T-helper 17 cell (primary cell): ENCODE measurements around the gene UBXN6. TPM values are rescaled to one million over a fixed set of nuclear protein-coding genes. Genes with fewer than 3 reads are reported as not detected.

Source experiments
- ATAC-seq: fragments of 150-1000 bp; cut with Tn5 transposase; 2 replicates; pipeline ENCODE4 v1.10.0; 2021; ENCODE audit warnings: mild to moderate bottlenecking, moderate library complexity
- DNase-seq, 3 donors: peaks; one replicate each; pipeline versions ENCODE4 v3.0.0 to v3.0.0-alpha.2; 2020 to 2021
- H3K9me3 ChIP-seq: one replicate; pipeline ENCODE4 v1.7.0; 2013; ENCODE audit warnings: low read length, mild to moderate bottlenecking; ENCODE audit not compliant: control insufficient read depth, poor library complexity, severe bottlenecking
- H3K27ac Mint-ChIP-seq: one replicate; pipeline ENCODE4 v1.8.0; 2022; ENCODE audit warnings: mild to moderate bottlenecking, moderate library complexity, mixed read lengths
- H3K27me3 Mint-ChIP-seq: one replicate; pipeline ENCODE4 v1.8.0; 2022; ENCODE audit warnings: mixed read lengths
- H3K36me3 Mint-ChIP-seq: one replicate; pipeline ENCODE4 v1.8.0; 2022; ENCODE audit warnings: low read depth, mixed read lengths
- H3K4me1 Mint-ChIP-seq: one replicate; pipeline ENCODE4 v1.8.0; 2022; ENCODE audit warnings: mild to moderate bottlenecking, mixed read lengths
- H3K4me3 Mint-ChIP-seq: one replicate; pipeline ENCODE4 v1.8.0; 2022; ENCODE audit warnings: mild to moderate bottlenecking, moderate library complexity, mixed read lengths
- total RNA-seq, 4 donors: library from RNA in 2 of 4; stranded (reverse) in 2 of 4; gene quantifications; one replicate each; pipeline ENCODE4 v1.2.3 and lab custom pipeline; 2022 to 2026

Gene UBXN6
- total RNA-seq, 2 donors from 2014 or later, result 49.5 to 68.7 TPM

DNA sequence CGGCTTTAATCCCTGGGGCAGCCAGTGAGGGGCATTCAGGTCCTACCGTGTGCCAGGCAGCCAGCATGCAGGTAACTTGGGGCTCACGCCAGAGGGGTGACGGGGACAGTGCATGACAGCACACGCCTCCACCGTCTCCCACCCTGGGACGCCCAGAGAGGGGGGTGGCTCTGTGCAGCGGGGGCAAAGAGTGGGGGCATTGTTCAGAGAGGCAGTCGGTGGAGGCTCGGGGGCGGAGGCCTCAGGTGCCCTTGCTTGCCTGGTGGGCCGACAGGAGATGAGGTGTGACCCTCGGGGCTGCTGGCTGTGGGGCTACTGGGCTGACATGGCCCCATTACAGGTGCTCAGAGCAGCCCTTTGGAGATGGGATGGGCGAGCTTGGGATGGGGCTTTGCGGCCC is 42.3 kb upstream of the UBXN6 start:
- Mint-ChIP-seq H3K27me3 (no peaks in the 10 kb centered on the region), H3K27ac (no peak overlapping the region), H3K4me3 (no peak overlapping the region), H3K4me1 (no peaks in the 10 kb centered on the region), H3K36me3 (no peaks in the 10 kb centered on the region)
- ATAC-seq (no peak), DNase-seq (no peak)
- H3K9me3 ChIP-seq, result no peaks in the 10 kb centered on the region

GRCh38 chr19:4499318-4499717 is 41.7 kb upstream of the UBXN6 start:
- no peak overlapping the region for H3K4me3 Mint-ChIP-seq
- DNase-seq (no peak), ATAC-seq (no peak)
- no peaks in the 10 kb centered on the region for H3K27me3 Mint-ChIP-seq
- no peaks in the 10 kb centered on the region for H3K4me1 Mint-ChIP-seq
- no peak overlapping the region for H3K27ac Mint-ChIP-seq
- H3K36me3 Mint-ChIP-seq, result no peaks in the 10 kb centered on the region
- no peaks in the 10 kb centered on the region for H3K9me3 ChIP-seq

- Mint-ChIP-seq H3K27me3 (no peaks in the 10 kb centered on the region), H3K27ac (no peak overlapping the region), H3K4me3 (no peak overlapping the region), H3K4me1 (no peaks in the 10 kb centered on the region), H3K36me3 (no peaks in the 10 kb centered on the region)
- DNase-seq (no peak), ATAC-seq (no peak)
- H3K9me3 ChIP-seq, result no peaks in the 10 kb centered on the region
Measured at GRCh38 chr19:4498694-4499093, 41.1 kb upstream of the UBXN6 start.

DNA sequence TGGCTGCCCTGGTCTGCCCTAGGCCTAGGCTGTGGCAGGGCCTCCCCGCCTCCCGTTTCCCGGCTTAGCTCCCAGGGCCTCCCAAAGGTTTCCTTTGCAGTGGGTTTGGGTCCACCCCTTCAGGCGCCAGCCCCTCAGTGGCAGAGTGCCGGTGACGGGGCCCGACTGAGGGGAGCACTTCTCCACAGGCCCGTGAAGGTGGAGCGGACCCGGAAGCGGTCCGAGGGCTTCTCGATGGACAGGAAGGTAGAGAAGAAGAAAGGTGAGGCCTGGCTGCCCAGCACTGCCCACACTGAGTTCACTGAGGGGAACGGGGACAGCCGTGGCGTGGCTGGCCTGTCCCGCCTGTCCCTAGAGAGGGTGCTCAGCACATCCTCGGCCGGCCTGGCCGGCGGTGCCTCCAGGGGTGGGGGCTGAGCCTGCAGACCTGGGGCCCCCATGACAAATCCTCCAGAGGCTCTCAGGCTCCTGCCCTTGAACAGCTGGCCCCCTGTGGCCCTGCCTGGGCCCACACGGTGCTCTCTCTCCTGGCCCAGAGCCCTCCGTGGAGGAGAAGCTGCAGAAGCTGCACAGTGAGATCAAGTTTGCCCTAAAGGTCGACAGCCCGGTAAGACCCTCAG is 40.3 kb upstream of the UBXN6 start:
- DNase-seq, result no peak
- Mint-ChIP-seq H3K27ac (no peak overlapping the region), H3K4me3 (no peak overlapping the region), H3K4me1 (no peaks in the 10 kb centered on the region), H3K36me3 (no peaks in the 10 kb centered on the region), H3K27me3 (no peaks in the 10 kb centered on the region)
- no peaks in the 10 kb centered on the region for H3K9me3 ChIP-seq
- ATAC-seq, result no peak

DNA sequence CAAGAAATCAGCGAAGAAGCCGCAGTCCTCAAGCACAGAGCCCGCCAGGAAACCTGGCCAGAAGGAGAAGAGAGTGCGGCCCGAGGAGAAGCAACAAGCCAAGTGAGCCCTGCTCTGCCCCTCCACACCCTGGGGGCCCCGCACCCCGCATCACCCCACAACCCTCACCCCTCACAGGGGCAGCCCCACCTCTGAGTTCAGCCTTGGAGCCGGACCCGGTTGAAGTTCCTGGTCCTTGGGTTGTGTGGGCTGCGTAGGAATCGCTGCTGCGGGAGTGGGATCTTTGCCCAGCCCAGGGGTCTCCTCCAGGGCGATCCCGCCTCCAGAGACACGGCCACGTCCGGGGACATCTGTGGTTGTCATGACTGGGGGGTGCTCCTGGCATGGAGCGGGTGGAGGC is 38.7 kb upstream of the UBXN6 start:
- no peak overlapping the region for H3K4me3 Mint-ChIP-seq

GRCh38 chr19:4495471-4495870 is 37.9 kb upstream of the UBXN6 start:
- H3K4me3 Mint-ChIP-seq, result no peak overlapping the region
- ATAC-seq (no peak), DNase-seq (no peak)
- no peaks in the 10 kb centered on the region for H3K4me1 Mint-ChIP-seq
- H3K27me3 Mint-ChIP-seq, result no peaks in the 10 kb centered on the region
- no peaks in the 10 kb centered on the region for H3K9me3 ChIP-seq
- no peaks in the 10 kb centered on the region for H3K36me3 Mint-ChIP-seq
- H3K27ac Mint-ChIP-seq, result no peak overlapping the region

More for the DNA sequence above, 38.7 kb upstream of the UBXN6 start:
- no peaks in the 10 kb centered on the region for H3K36me3 Mint-ChIP-seq
- no peaks in the 10 kb centered on the region for H3K27me3 Mint-ChIP-seq
- H3K4me1 Mint-ChIP-seq, result no peaks in the 10 kb centered on the region
- no peak overlapping the region for H3K27ac Mint-ChIP-seq
- DNase-seq, result no peak
- H3K9me3 ChIP-seq, result no peaks in the 10 kb centered on the region
- no peak for ATAC-seq

DNA sequence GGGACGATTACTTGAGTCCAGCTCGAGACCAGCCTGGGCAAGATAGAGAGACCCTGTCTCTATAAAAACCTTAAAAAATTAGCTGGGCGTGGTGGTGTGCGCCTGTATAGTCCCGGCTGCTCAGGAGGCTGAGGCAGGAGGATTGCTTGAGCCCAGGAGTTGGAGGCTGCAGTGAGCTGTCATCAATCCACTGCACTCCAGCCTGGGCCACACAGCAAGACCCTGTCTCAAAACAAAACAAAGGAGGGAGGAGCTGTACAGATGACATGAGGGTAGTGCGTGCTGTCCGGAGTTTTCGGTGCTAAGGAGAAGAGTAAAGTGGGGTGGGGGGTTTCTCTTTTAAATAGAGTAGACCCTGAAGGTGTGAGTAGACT is 37.1 kb upstream of the UBXN6 start:
- H3K36me3 Mint-ChIP-seq, result no peaks in the 10 kb centered on the region
- H3K4me1 Mint-ChIP-seq, result no peaks in the 10 kb centered on the region
- no peaks in the 10 kb centered on the region for H3K9me3 ChIP-seq
- no peak for ATAC-seq
- H3K4me3 Mint-ChIP-seq, result no peak overlapping the region
- DNase-seq, result no peak
- H3K27me3 Mint-ChIP-seq, result no peaks in the 10 kb centered on the region
- H3K27ac Mint-ChIP-seq, result no peak overlapping the region

- H3K4me1 Mint-ChIP-seq, result no peaks in the 10 kb centered on the region
Measured at GRCh38 chr19:4493929-4494690, 36.5 kb upstream of the UBXN6 start.

DNA sequence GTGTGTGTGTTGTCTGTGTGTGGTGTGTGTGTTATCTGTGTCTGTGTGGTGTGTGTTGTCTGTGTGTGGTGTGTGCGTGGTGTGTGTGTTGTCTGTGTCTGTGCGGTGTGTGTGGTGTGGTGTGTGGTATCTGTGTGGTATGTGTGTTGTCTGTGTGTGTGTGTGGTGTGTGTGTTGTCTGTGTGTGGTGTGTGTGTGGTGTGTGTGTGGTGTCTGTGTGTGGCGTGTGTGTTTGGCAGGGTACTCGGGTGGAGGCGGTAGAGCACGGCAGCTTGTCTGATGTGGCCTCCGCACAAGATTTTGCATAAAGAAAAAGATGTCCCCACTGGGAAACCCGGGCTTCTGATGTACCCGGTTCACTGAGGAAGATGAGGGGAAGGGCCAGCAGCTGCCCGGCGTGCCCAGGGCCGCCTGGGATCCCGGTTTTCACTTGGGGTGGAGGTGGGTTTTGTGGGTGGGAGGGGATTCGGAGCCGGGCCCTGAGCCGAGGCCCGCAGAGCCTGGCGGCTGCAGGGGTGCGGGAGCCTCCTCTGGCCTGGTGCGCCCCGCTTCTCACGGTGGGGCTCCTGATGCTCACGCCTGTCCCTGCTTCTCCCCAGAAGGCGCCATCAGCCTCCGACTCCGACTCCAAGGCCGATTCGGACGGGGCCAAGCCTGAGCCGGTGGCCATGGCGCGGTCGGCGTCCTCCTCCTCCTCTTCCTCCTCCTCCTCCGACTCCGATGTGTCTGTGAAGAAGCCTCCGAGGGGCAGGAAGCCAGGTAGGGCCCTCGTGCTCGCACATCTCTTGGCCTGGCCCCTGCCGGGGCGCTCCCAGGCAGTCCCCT is 35.7 kb upstream of the UBXN6 start:
- ATAC-seq (no peak), DNase-seq (no peak)
- Mint-ChIP-seq H3K4me1 (no peaks in the 10 kb centered on the region), H3K27me3 (no peaks in the 10 kb centered on the region), H3K36me3 (peaks cover 2% of the 10 kb centered on the region), H3K27ac (no peak overlapping the region), H3K4me3 (no peak overlapping the region)
- no peaks in the 10 kb centered on the region for H3K9me3 ChIP-seq

More at GRCh38 chr19:4493929-4494690, 36.5 kb upstream of the UBXN6 start:
- DNase-seq (no peak), ATAC-seq (no peak)
- no peak overlapping the region for H3K27ac Mint-ChIP-seq
- H3K36me3 Mint-ChIP-seq, result no peaks in the 10 kb centered on the region
- no peak overlapping the region for H3K4me3 Mint-ChIP-seq
- no peaks in the 10 kb centered on the region for H3K27me3 Mint-ChIP-seq
- no peaks in the 10 kb centered on the region for H3K9me3 ChIP-seq

DNA sequence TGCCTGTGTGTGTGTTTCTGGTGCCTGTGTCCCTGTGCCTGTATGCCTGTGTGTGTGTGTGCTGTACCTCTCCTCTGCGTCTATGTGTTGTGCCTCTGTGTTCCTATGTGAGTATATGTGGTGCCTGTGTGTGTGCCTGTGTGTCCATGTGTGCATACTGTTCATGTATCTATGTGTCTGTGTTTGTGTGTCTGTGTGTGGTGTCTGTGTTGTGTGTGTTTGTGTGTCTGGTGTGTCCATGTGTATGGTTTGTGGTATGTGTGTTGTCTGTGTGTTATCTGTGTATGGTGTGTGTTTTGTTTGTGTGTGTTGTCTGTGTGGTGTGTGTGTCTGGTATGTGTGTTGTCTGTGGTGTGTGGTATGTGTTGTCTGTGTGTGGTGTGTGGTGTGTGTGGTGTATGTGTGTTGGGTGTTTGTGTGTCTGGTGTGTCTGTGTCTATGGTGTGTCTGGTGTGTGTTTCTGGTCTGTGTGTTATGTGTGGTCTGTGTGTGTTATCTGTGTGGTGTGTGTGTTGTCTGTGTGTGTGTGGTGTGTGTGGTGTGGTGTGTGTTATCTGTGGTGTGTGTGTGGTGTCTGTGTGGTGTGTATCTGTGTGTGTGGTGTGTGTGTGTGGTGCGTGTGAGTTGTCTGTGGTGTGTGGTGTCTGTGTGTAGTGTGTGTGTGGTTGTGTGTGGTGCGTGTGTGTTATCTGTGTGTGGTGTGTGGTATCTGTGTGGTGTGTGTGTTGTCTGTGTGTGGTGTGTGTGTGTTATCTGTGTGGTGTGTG is 34.9 kb upstream of the UBXN6 start:
- Mint-ChIP-seq H3K36me3 (peaks cover 2% of the 10 kb centered on the region), H3K27ac (no peak overlapping the region), H3K27me3 (no peaks in the 10 kb centered on the region), H3K4me3 (no peak overlapping the region), H3K4me1 (no peaks in the 10 kb centered on the region)
- DNase-seq, result no peak
- H3K9me3 ChIP-seq, result no peaks in the 10 kb centered on the region
- no peak for ATAC-seq

DNA sequence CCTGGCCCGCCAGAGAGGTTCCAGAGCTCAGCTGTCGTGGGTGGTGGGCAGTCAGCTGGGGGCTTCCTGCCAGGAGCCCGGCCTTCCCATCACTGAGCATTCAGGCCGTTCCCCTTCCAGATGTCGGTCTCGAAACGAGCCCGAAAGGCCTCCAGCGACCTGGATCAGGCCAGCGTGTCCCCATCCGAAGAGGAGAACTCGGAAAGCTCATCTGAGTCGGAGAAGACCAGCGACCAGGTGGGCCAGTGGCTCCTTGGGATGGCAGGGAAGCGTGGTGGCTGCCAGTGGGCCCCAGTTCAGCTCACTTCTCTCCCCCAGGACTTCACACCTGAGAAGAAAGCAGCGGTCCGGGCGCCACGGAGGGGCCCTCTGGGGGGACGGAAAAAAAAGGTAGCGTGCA is 33.9 kb upstream of the UBXN6 start:
- Mint-ChIP-seq H3K27me3 (no peaks in the 10 kb centered on the region), H3K36me3 (peaks cover 5% of the 10 kb centered on the region), H3K27ac (no peak overlapping the region), H3K4me1 (no peaks in the 10 kb centered on the region), H3K4me3 (no peak overlapping the region)
- DNase-seq, result no peak
- ATAC-seq, result no peak
- H3K9me3 ChIP-seq, result no peaks in the 10 kb centered on the region

- H3K4me1 Mint-ChIP-seq, result no peaks in the 10 kb centered on the region
- no peak for ATAC-seq
- no peaks in the 10 kb centered on the region for H3K27me3 Mint-ChIP-seq
- no peak for DNase-seq
- H3K36me3 Mint-ChIP-seq, result peaks cover 6% of the 10 kb centered on the region
- H3K27ac Mint-ChIP-seq, result no peak overlapping the region
- no peaks in the 10 kb centered on the region for H3K9me3 ChIP-seq
- H3K4me3 Mint-ChIP-seq, result no peak overlapping the region
Measured at GRCh38 chr19:4488496-4488895, 30.9 kb upstream of the UBXN6 start.

- ATAC-seq (no peak), DNase-seq (no peak)
- Mint-ChIP-seq H3K4me3 (no peak overlapping the region), H3K36me3 (peaks cover 8% of the 10 kb centered on the region), H3K27me3 (no peaks in the 10 kb centered on the region), H3K27ac (no peak overlapping the region), H3K4me1 (no peaks in the 10 kb centered on the region)
- H3K9me3 ChIP-seq, result no peaks in the 10 kb centered on the region
Measured at GRCh38 chr19:4487572-4487971, 30.0 kb upstream of the UBXN6 start.
